Fibroblast of pulmonary artery (primary cell): ENCODE data around the gene CSN1S1.
"Not testable (repeated sequence)": the region's sequence is repeated elsewhere in the genome, so short reads cannot be mapped to it uniquely, and the experiment has no call there.

Source experiments
- DNase-seq: peaks from one replicate; pipeline ENCODE4 v3.0.0-alpha.2; 2010; ENCODE audit warnings: low read depth
- H3K4me3 ChIP-seq: replicated peaks from 2 replicates; pipeline ENCODE4 v1.5.1; 2011; ENCODE audit warnings: low read depth, mild to moderate bottlenecking, control low read depth, low read length, moderate library complexity
- CTCF ChIP-seq: IDR thresholded peaks from 2 replicates; pipeline ENCODE4 v1.5.1; 2011; ENCODE audit warnings: mild to moderate bottlenecking, control low read depth, low read length, inconsistent platforms; ENCODE audit errors: missing control alignments

The CSN1S1 gene

GRCh38 chr4:69907151-69907550 lies 23.7 kb upstream of the CSN1S1 start:
- peak; percentile 59 for DNase-seq
- H3K4me3 ChIP-seq: no peak overlapping the region
- no peak for TF ChIP-seq CTCF

GRCh38 chr4:69909195-69909594 lies 21.7 kb upstream of the CSN1S1 start:
- no peak overlapping the region for H3K4me3 ChIP-seq
- DNase-seq: no peak
- no peak for TF ChIP-seq CTCF

GRCh38 chr4:69910016-69910782 lies 20.7 kb upstream of the CSN1S1 start:
- peak; percentile 87 for DNase-seq
- H3K4me3 ChIP-seq: no peak overlapping the region
- no peak for TF ChIP-seq CTCF

GRCh38 chr4:69920874-69921273 lies 10.0 kb upstream of the CSN1S1 start:
- DNase-seq: no peak
- H3K4me3 ChIP-seq: no peak overlapping the region
- TF ChIP-seq CTCF: no peak

- H3K4me3 ChIP-seq, DNase-seq: not testable (repeated sequence)
Measured at GRCh38 chr4:69923782-69924410, 7.0 kb upstream of the CSN1S1 start.

- no peak for DNase-seq
- no peak overlapping the region for H3K4me3 ChIP-seq
- no peak for TF ChIP-seq CTCF
Measured at GRCh38 chr4:69934150-69934549, 3.3 kb downstream of the CSN1S1 start.

GRCh38 chr4:69936566-69936965 lies 5.7 kb downstream of the CSN1S1 start:
- peak; percentile 41 for DNase-seq
- no peak for TF ChIP-seq CTCF
- no peak overlapping the region for H3K4me3 ChIP-seq
